Neural crest cell (in vitro differentiated cells): ENCODE data around the gene DPP8. TPM values are rescaled to one million over a fixed set of nuclear protein-coding genes. Genes with fewer than 3 reads are reported as not detected.
"Not testable (repeated sequence)": the region's sequence is repeated elsewhere in the genome, so short reads cannot be mapped to it uniquely, and the experiment has no call there.

ENCODE experiments used
- DNase-seq: peaks from one replicate; pipeline ENCODE4 v3.0.0; 2021; ENCODE audit warnings: low read depth, mixed read lengths, low spot score
- H3K27ac Mint-ChIP-seq: one replicate; pipeline ENCODE4 v1.8.0; 2021; ENCODE audit warnings: mild to moderate bottlenecking, mixed read lengths; ENCODE audit not compliant: unreplicated experiment
- H3K27me3 Mint-ChIP-seq: 2 replicates; pipeline ENCODE4 v1.8.0; 2021; ENCODE audit warnings: low read depth, mild to moderate bottlenecking, mixed read lengths
- H3K36me3 Mint-ChIP-seq: 2 replicates; pipeline ENCODE4 v1.8.0; 2021; ENCODE audit warnings: low read depth, mild to moderate bottlenecking, mixed read lengths
- H3K4me1 Mint-ChIP-seq: 2 replicates; pipeline ENCODE4 v1.8.0; 2021; ENCODE audit warnings: mixed read lengths
- H3K4me3 Mint-ChIP-seq: one replicate; pipeline ENCODE4 v1.8.0; 2021; ENCODE audit warnings: mild to moderate bottlenecking, mixed read lengths
- H3K9me3 Mint-ChIP-seq: 2 replicates; pipeline ENCODE4 v1.8.0; 2021; ENCODE audit warnings: mixed read lengths
- CTCF ChIP-seq: fragments of 200-600 bp; sonication (generic); conservative IDR thresholded peaks from 2 replicates; pipeline ENCODE4 v1.5.0; 2021; ENCODE audit warnings: antibody characterized with exemption, mild to moderate bottlenecking
- total RNA-seq: library from RNA; stranded (reverse); gene quantifications from 2 replicates; pipeline ENCODE4 v1.2.1, GENCODE V29; 2021

The DPP8 gene
- total RNA-seq, 1 donor from 2014 or later = 26.1 TPM

GRCh38 chr15:65401611-65402240, 115.8 kb downstream of the DPP8 start:
- Mint-ChIP-seq H3K27me3 (peaks cover 3% of the 10 kb centered on the region), H3K36me3 (no peaks in the 10 kb centered on the region), H3K27ac (no peak overlapping the region), H3K4me1 (peaks cover 13% of the 10 kb centered on the region), H3K9me3 (no peaks in the 10 kb centered on the region), H3K4me3 (no peak overlapping the region)
- TF ChIP-seq CTCF = no peak
- no peak for DNase-seq

DNA sequence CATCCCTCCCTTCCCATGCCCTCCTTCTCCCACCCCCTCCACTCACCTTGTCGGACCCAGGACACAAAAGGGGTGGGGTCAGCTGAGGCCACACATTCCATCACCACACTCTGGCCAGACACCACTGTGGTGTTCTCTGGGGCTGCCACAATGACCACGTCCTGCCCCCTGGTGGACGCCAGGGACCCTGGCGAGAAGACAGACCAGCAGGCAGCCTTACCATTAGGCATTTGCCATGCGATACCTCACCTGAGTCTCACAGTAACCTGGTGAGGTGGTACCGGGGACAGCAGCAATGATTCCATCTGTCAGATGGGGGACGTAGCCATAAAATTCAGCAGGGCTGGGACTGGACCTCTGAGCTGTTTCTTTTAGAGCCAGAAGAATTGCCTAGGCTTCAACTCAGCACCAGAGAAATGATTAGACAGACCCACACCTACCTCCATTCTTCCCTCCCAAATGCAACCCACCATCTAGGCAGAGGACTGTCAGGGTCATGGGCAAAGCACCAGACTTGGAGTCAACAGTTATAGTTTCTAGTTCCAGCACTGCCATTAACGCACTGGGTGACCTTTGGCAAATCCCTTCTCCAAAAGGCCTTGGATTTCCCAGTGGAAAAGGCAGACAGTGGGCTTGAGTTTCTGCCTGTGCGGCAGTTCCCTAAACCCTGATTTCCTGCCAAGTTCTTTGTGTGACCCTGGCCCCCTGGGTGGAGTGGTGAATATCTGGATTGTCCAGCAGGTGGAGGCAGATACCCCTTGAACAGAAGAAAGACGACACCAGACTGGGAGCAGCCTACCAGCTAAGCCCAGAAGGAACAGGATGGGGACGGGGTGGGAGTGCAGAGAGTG, 116.5 kb downstream of the DPP8 start:
- no peak overlapping the region for H3K4me3 Mint-ChIP-seq
- TF ChIP-seq CTCF = peak; percentile 69
- peak overlapping the region; percentile 99 for H3K27ac Mint-ChIP-seq

GRCh38 chr15:65399997-65400396, 117.5 kb downstream of the DPP8 start:
- Mint-ChIP-seq H3K36me3 (no peaks in the 10 kb centered on the region), H3K9me3 (no peaks in the 10 kb centered on the region), H3K27me3 (peaks cover 3% of the 10 kb centered on the region), H3K27ac (no peak overlapping the region), H3K4me1 (peaks cover 13% of the 10 kb centered on the region), H3K4me3 (no peak overlapping the region)
- TF ChIP-seq CTCF = no peak
- no peak for DNase-seq

More for the DNA sequence above, 116.5 kb downstream of the DPP8 start:
- Mint-ChIP-seq H3K9me3 (no peaks in the 10 kb centered on the region), H3K4me1 (peaks cover 13% of the 10 kb centered on the region), H3K27me3 (peaks cover 3% of the 10 kb centered on the region), H3K36me3 (no peaks in the 10 kb centered on the region)
- peak; percentile 78 for DNase-seq

DNA sequence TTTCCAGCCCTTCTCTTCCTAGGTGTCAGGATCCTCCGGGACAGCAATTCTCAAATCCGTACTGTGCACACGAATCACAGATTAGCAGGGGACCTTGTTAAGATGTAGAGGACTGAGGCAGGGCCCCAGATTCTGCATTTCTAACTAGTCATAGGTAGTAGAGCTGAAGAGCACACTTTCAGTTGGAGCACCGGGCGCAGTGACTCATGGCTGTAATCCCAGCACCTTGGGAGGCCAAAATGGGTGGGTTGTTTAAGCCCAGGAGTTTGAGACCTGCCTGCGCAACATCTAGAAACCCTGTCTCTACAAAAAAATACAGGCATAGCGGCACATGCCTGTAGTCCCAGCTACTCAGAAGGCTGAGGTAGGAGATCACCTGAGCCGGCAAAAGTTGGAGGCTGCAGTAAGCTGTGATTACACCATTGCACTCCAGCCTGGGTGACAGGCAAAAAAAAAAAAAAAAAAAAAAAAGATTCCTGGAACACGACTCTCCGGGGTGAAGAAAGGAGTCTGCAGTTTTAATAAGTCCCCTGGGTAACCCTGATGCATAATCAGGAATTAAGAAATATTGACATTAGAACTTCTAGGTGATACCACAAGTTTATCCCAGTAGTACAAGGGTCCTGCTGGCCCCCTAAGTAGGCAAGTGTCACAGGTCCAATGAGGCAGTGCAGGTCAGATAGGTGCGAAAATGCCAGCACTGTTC, 118.3 kb downstream of the DPP8 start:
- DNase-seq = no peak
- TF ChIP-seq CTCF = no peak
- no peak overlapping the region for H3K4me3 Mint-ChIP-seq
- H3K27ac Mint-ChIP-seq = no peak overlapping the region
- no peaks in the 10 kb centered on the region for H3K36me3 Mint-ChIP-seq
- peaks cover 13% of the 10 kb centered on the region for H3K4me1 Mint-ChIP-seq
- H3K9me3 Mint-ChIP-seq = no peaks in the 10 kb centered on the region
- H3K27me3 Mint-ChIP-seq = peaks cover 3% of the 10 kb centered on the region

- peaks cover 13% of the 10 kb centered on the region for H3K4me1 Mint-ChIP-seq
- H3K27me3 Mint-ChIP-seq, H3K36me3 Mint-ChIP-seq, DNase-seq, H3K4me3 Mint-ChIP-seq, H3K27ac Mint-ChIP-seq, H3K9me3 Mint-ChIP-seq: not testable (repeated sequence)
Observed at GRCh38 chr15:65398486-65398885, 119.0 kb downstream of the DPP8 start.

GRCh38 chr15:65396965-65397317, 120.5 kb downstream of the DPP8 start:
- Mint-ChIP-seq H3K4me1 (peaks cover 13% of the 10 kb centered on the region), H3K4me3 (no peak overlapping the region), H3K9me3 (no peaks in the 10 kb centered on the region), H3K27me3 (peaks cover 3% of the 10 kb centered on the region), H3K36me3 (no peaks in the 10 kb centered on the region), H3K27ac (no peak overlapping the region)
- no peak for TF ChIP-seq CTCF
- DNase-seq = no peak
